H1 (cell line): ENCODE results near the gene PLGRKT.

ENCODE experiments used
- BRCA1 ChIP-seq: IDR thresholded peaks from 2 replicates; pipeline ENCODE4 v1.6.1; 2012; ENCODE audit warnings: low read depth, low read length, improper control_type of control experiment
- EZH2 ChIP-seq: fragments of 200-600 bp; sonication (generic); IDR thresholded peaks from 2 replicates; pipeline ENCODE4 v1.7.1; 2012; ENCODE audit warnings: low read depth, mild to moderate bottlenecking, moderate library complexity, low read length, inconsistent platforms; ENCODE audit not compliant: severe bottlenecking
- TF ChIP-seq, protein P1 (sequence below), 3 experiments: IDR thresholded peaks; 1 replicate in 2 of 3; 2 replicates in 1 of 3; pipeline versions ENCODE4 v1.5.1 to v1.6.1; 2011; ENCODE audit warnings: low read length in 3 of 3, mild to moderate bottlenecking in 3 of 3, inconsistent platforms in 2 of 3, low read depth in 1 of 3, moderate library complexity in 1 of 3; ENCODE audit not compliant: insufficient read depth in 1 of 3; ENCODE audit errors: control extremely low read depth in 1 of 3

DNA sequence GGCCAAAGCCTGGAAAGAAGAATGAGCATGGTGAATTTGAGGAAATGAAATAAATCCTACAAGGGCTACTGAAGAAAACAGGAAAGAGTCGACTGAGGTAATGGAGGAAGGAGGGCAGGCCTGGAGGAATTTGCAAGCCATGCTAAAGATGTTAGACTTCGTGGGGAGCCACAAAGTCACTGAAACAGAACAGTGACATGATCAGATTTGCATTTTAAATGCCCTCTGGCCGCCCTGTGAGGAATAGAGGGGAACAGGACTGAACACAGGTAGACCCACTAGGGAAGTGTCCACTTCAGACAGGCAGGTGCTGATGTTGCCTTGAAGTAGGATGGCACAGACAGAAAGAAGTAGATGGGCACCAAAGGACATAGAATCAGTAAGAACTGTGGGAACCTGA lies 55.2 kb downstream of the PLGRKT start:
- TF ChIP-seq, protein P1, sequence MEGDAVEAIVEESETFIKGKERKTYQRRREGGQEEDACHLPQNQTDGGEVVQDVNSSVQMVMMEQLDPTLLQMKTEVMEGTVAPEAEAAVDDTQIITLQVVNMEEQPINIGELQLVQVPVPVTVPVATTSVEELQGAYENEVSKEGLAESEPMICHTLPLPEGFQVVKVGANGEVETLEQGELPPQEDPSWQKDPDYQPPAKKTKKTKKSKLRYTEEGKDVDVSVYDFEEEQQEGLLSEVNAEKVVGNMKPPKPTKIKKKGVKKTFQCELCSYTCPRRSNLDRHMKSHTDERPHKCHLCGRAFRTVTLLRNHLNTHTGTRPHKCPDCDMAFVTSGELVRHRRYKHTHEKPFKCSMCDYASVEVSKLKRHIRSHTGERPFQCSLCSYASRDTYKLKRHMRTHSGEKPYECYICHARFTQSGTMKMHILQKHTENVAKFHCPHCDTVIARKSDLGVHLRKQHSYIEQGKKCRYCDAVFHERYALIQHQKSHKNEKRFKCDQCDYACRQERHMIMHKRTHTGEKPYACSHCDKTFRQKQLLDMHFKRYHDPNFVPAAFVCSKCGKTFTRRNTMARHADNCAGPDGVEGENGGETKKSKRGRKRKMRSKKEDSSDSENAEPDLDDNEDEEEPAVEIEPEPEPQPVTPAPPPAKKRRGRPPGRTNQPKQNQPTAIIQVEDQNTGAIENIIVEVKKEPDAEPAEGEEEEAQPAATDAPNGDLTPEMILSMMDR (IDR thresholded peaks at IDR 0.05; ENCODE audit: control extremely low read depth in 1 of 3, insufficient read depth in 1 of 3, low read depth in 1 of 3, low read length in 3 of 3): no peak
- TF ChIP-seq BRCA1 (no peak), EZH2 (no peak)
